Osteoblast (primary cell): ENCODE measurements around the gene SNX18. TPM values are rescaled to one million over a fixed set of nuclear protein-coding genes. Genes with fewer than 3 reads are reported as not detected.
"Not testable (repeated sequence)": the region's sequence is repeated elsewhere in the genome, so short reads cannot be mapped to it uniquely, and the experiment has no call there.

Experiments
- DNase-seq: peaks from one replicate; pipeline ENCODE4 v3.0.0; 2011; ENCODE audit warnings: low spot score, mixed read lengths; ENCODE audit not compliant: insufficient read length; ENCODE audit errors: missing footprints
- H2AFZ ChIP-seq: 2 replicates; pipeline ENCODE4 v1.6.0; 2011; ENCODE audit warnings: mild to moderate bottlenecking, low read length
- H3K27ac ChIP-seq: 2 replicates; pipeline ENCODE4 v1.5.1; 2011; ENCODE audit warnings: mild to moderate bottlenecking, low read depth, low read length, moderate library complexity
- H3K27me3 ChIP-seq: 2 replicates; pipeline ENCODE4 v1.6.0; 2012; ENCODE audit warnings: mild to moderate bottlenecking, control low read depth, inconsistent platforms, low read length, moderate library complexity; ENCODE audit not compliant: insufficient read depth
- H3K36me3 ChIP-seq: 2 replicates; pipeline ENCODE4 v1.5.1; 2011; ENCODE audit warnings: mild to moderate bottlenecking, low read length, control low read depth, moderate library complexity; ENCODE audit not compliant: insufficient read depth
- H3K4me1 ChIP-seq: 2 replicates; pipeline ENCODE4 v1.5.1; 2011; ENCODE audit warnings: mild to moderate bottlenecking, low read length, control low read depth, moderate library complexity; ENCODE audit not compliant: insufficient read depth
- H3K4me2 ChIP-seq: 2 replicates; pipeline ENCODE4 v1.6.0; 2011; ENCODE audit warnings: mild to moderate bottlenecking, low read length; ENCODE audit not compliant: insufficient read depth
- H3K4me3 ChIP-seq: fragments of 200-600 bp; sonication (generic); 3 replicates; pipeline ENCODE4 v1.5.1; 2012; ENCODE audit warnings: mild to moderate bottlenecking, low read length, inconsistent platforms; ENCODE audit not compliant: insufficient read depth
- H3K79me2 ChIP-seq: 2 replicates; pipeline ENCODE4 v1.6.0; 2012; ENCODE audit warnings: mild to moderate bottlenecking, low read length, control low read depth, inconsistent platforms; ENCODE audit not compliant: insufficient read depth
- H3K9me3 ChIP-seq: 2 replicates; pipeline ENCODE4 v1.5.1; 2011; ENCODE audit warnings: low read depth, low read length, control low read depth
- H4K20me1 ChIP-seq: 2 replicates; pipeline ENCODE4 v1.6.0; 2012; ENCODE audit warnings: mild to moderate bottlenecking, low read length, control low read depth; ENCODE audit not compliant: insufficient read depth
- CTCF ChIP-seq: IDR thresholded peaks from 2 replicates; pipeline ENCODE4 v1.5.1; 2011; ENCODE audit warnings: mild to moderate bottlenecking, low read depth, low read length, moderate library complexity; ENCODE audit errors: extremely low read depth
- total RNA-seq: library from RNA; depleted of rRNA; stranded (reverse); fragments of >200 nt; gene quantifications from 2 replicates; pipeline ENCODE4 v1.2.3, GENCODE V29; 2012

Gene SNX18
- total RNA-seq, 1 donor = 86.5 TPM

- Histone ChIP-seq H3K79me2 (peaks cover 89% of the 10 kb centered on the region), H2AFZ (no peak overlapping the region), H3K4me3 (no peak overlapping the region), H3K27ac (no peak overlapping the region), H3K27me3 (no peaks in the 10 kb centered on the region), H4K20me1 (peaks cover 69% of the 10 kb centered on the region), H3K36me3 (no peaks in the 10 kb centered on the region), H3K4me2 (no peak overlapping the region), H3K4me1 (peaks cover 6% of the 10 kb centered on the region), H3K9me3 (no peaks in the 10 kb centered on the region)
- DNase-seq = no peak
- TF ChIP-seq CTCF = no peak
Measured at GRCh38 chr5:54535149-54535844, 17.7 kb downstream of the SNX18 start.

- H3K4me2 ChIP-seq, H2AFZ ChIP-seq, H3K36me3 ChIP-seq, H3K27ac ChIP-seq, H3K4me3 ChIP-seq, H3K9me3 ChIP-seq, DNase-seq, H3K4me1 ChIP-seq, H3K27me3 ChIP-seq: not testable (repeated sequence)
- Histone ChIP-seq H3K79me2 (peaks cover 90% of the 10 kb centered on the region), H4K20me1 (peaks cover 66% of the 10 kb centered on the region)
Measured at GRCh38 chr5:54536375-54536774, 18.8 kb downstream of the SNX18 start.

GRCh38 chr5:54536861-54537260 is 19.3 kb downstream of the SNX18 start:
- not testable (repeated sequence) for H3K9me3 ChIP-seq, H3K4me3 ChIP-seq, H3K27me3 ChIP-seq, H3K36me3 ChIP-seq, DNase-seq, H2AFZ ChIP-seq, H3K4me1 ChIP-seq, H3K27ac ChIP-seq
- peak overlapping the region; percentile 19 for H3K4me2 ChIP-seq
- H4K20me1 ChIP-seq = peaks cover 65% of the 10 kb centered on the region
- H3K79me2 ChIP-seq = peaks cover 90% of the 10 kb centered on the region

GRCh38 chr5:54537725-54538124 is 20.2 kb downstream of the SNX18 start:
- Histone ChIP-seq H3K4me2 (peak overlapping the region; percentile 19), H3K4me3 (no peak overlapping the region), H3K4me1 (peaks cover 6% of the 10 kb centered on the region), H4K20me1 (peaks cover 65% of the 10 kb centered on the region), H3K9me3 (no peaks in the 10 kb centered on the region), H3K36me3 (no peaks in the 10 kb centered on the region), H3K27me3 (no peaks in the 10 kb centered on the region), H2AFZ (no peak overlapping the region), H3K79me2 (peaks cover 90% of the 10 kb centered on the region), H3K27ac (no peak overlapping the region)
- no peak for TF ChIP-seq CTCF
- no peak for DNase-seq

GRCh38 chr5:54538156-54538555 is 20.6 kb downstream of the SNX18 start:
- peaks cover 63% of the 10 kb centered on the region for H4K20me1 ChIP-seq
- H3K79me2 ChIP-seq = peaks cover 90% of the 10 kb centered on the region
- H3K27ac ChIP-seq = no peak overlapping the region
- no peaks in the 10 kb centered on the region for H3K9me3 ChIP-seq
- DNase-seq = no peak
- H3K4me1 ChIP-seq = peaks cover 6% of the 10 kb centered on the region
- H3K4me3 ChIP-seq = no peak overlapping the region
- H2AFZ ChIP-seq = no peak overlapping the region
- H3K27me3 ChIP-seq = no peaks in the 10 kb centered on the region
- no peaks in the 10 kb centered on the region for H3K36me3 ChIP-seq
- TF ChIP-seq CTCF = no peak
- no peak overlapping the region for H3K4me2 ChIP-seq
